Gastroesophageal sphincter (tissue), 3 donors: ENCODE measurements around the gene CTH.

ENCODE experiments used
- CTCF ChIP-seq, 4 experiments: fragments of 200-600 bp in 2 of 4; fragments of 450-650 bp in 2 of 4; sonication (generic) in 1 of 4; IDR thresholded peaks; one replicate each; pipeline ENCODE4 v1.5.1; 2017 to 2019; ENCODE audit warnings: antibody characterized with exemption in 4 of 4, mild to moderate bottlenecking in 2 of 4, moderate library complexity in 2 of 4
- POLR2AphosphoS5 ChIP-seq: sonication (generic); formaldehyde crosslinking; IDR thresholded peaks from one replicate; pipeline ENCODE4 v1.6.1; 2017; ENCODE audit warnings: antibody characterized with exemption

GRCh38 chr1:70372426-70372825, 38.6 kb upstream of the CTH start:
- TF ChIP-seq POLR2AphosphoS5 (no peak), CTCF (IDR thresholded peaks at IDR 0.05) (no peak)
